ENCODE measurements around the gene TMEM91. TPM values are rescaled to one million over a fixed set of nuclear protein-coding genes. Genes with fewer than 3 reads are reported as not detected.

TMEM91 gene
- polyA plus RNA-seq, 1 donor (not counting 4 experiments of a cell fraction or from before 2014, with no cell fraction given), result 6.3 TPM

- FAIRE-seq, result no peak
- TF ChIP-seq EZH2 (IDR thresholded peaks at IDR 0.05; ENCODE audit: low read length) (no peak), CTCF (optimal IDR thresholded peaks at IDR 0.05 in 1 of 3, IDR thresholded peaks at IDR 0.05 in 1 of 3, conservative IDR thresholded peaks at IDR 0.05 in 1 of 3; ENCODE audit: extremely low read depth in 1 of 3, insufficient read depth in 2 of 3, low read length in 3 of 3) (no peak)
- Histone ChIP-seq H3K27me3 (ENCODE audit: control insufficient read depth, extremely low read depth, insufficient read depth, low read length) (no peaks in the 10 kb centered on the region), H3K9me3 (ENCODE audit: control insufficient read depth, low read depth, low read length) (no peaks in the 10 kb centered on the region), H3K4me1 (ENCODE audit: control insufficient read depth, extremely low read depth, insufficient read depth, low read length) (peaks cover 17% of the 10 kb centered on the region), H3K79me2 (ENCODE audit: control insufficient read depth, insufficient read depth, low read length) (no peaks in the 10 kb centered on the region), H3K9me1 (ENCODE audit: control insufficient read depth, extremely low read depth, insufficient read depth, low read length) (no peaks in the 10 kb centered on the region), H3K36me3 (ENCODE audit: control insufficient read depth in 2 of 2, extremely low read depth in 1 of 2, insufficient read depth in 2 of 2, low read length in 2 of 2) (peaks cover 6 to 16% of the 10 kb centered on the region in 2 experiments), H4K20me1 (ENCODE audit: control insufficient read depth, extremely low read depth, insufficient read depth, low read length) (peaks cover 3% of the 10 kb centered on the region), H3K9ac (ENCODE audit: control insufficient read depth, extremely low read depth, insufficient read depth, low read length) (no peak overlapping the region), H3K4me2 (ENCODE audit: control insufficient read depth, extremely low read depth, insufficient read depth, low read depth, low read length) (no peak overlapping the region), H3K27ac (ENCODE audit: control insufficient read depth, insufficient read depth, low read length) (no peak overlapping the region), H3K4me3 (ENCODE audit: control insufficient read depth in 2 of 3, extremely low read depth in 1 of 3, insufficient read depth in 2 of 3, low read depth in 1 of 3, low read length in 3 of 3) (no peak overlapping the region), H2AFZ (ENCODE audit: control insufficient read depth, low read length) (no peak overlapping the region)
- dilution Hi-C loops (cut with MboI; ENCODE audit: extremely low pct_ligation_motif_present, low sequenced_read_pairs), result no loop called here
- no peak for DNase-seq (ENCODE audit: low read depth, low spot score)
Observed at GRCh38 chr19:41332468-41332867, 43.9 kb upstream of the TMEM91 start.

DNA sequence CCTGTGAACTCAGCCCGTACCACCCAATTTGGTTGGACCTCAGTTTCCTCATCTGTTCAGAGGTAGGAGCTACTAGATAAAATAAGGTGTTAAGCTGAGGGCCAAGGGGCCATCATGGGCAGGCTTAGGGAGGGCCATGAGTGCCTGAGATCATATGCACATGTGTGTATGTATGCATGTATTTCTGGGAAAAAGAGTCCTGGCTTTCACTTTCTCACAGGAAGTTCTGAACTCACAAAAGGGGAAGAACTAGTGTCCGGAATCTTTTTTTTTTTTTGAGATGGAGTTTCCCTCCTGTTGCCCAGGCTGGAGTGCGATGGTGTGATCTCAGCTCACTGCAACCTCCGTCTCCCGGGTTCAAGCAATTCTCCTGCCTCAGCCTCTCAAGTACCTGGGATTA is 41.5 kb upstream of the TMEM91 start:
- peaks cover 6 to 19% of the 10 kb centered on the region in 2 experiments for H3K36me3 ChIP-seq (ENCODE audit: control insufficient read depth in 2 of 2, extremely low read depth in 1 of 2, insufficient read depth in 2 of 2, low read length in 2 of 2)
- no peak overlapping the region for H3K27ac ChIP-seq (ENCODE audit: control insufficient read depth, insufficient read depth, low read length)
- no peaks in the 10 kb centered on the region for H3K9me1 ChIP-seq (ENCODE audit: control insufficient read depth, extremely low read depth, insufficient read depth, low read length)
- FAIRE-seq (no peak), DNase-seq (ENCODE audit: low read depth, low spot score) (no peak)
- dilution Hi-C loops (cut with MboI; ENCODE audit: extremely low pct_ligation_motif_present, low sequenced_read_pairs), result no loop called here
- no peaks in the 10 kb centered on the region for H3K79me2 ChIP-seq (ENCODE audit: control insufficient read depth, insufficient read depth, low read length)
- H3K9me3 ChIP-seq (ENCODE audit: control insufficient read depth, low read depth, low read length), result no peaks in the 10 kb centered on the region
- no peaks in the 10 kb centered on the region for H3K4me1 ChIP-seq (ENCODE audit: control insufficient read depth, extremely low read depth, insufficient read depth, low read length)
- peaks cover 3% of the 10 kb centered on the region for H4K20me1 ChIP-seq (ENCODE audit: control insufficient read depth, extremely low read depth, insufficient read depth, low read length)
- no peak overlapping the region for H3K4me2 ChIP-seq (ENCODE audit: control insufficient read depth, extremely low read depth, insufficient read depth, low read depth, low read length)
- no peaks in the 10 kb centered on the region for H3K27me3 ChIP-seq (ENCODE audit: control insufficient read depth, extremely low read depth, insufficient read depth, low read length)
- no peak overlapping the region for H2AFZ ChIP-seq (ENCODE audit: control insufficient read depth, low read length)
- H3K9ac ChIP-seq (ENCODE audit: control insufficient read depth, extremely low read depth, insufficient read depth, low read length), result no peak overlapping the region
- no peak overlapping the region for H3K4me3 ChIP-seq (ENCODE audit: control insufficient read depth in 2 of 3, extremely low read depth in 1 of 3, insufficient read depth in 2 of 3, low read depth in 1 of 3, low read length in 3 of 3)
- TF ChIP-seq CTCF (optimal IDR thresholded peaks at IDR 0.05 in 1 of 3, IDR thresholded peaks at IDR 0.05 in 1 of 3, conservative IDR thresholded peaks at IDR 0.05 in 1 of 3; ENCODE audit: extremely low read depth in 1 of 3, insufficient read depth in 2 of 3, low read length in 3 of 3) (no peak), EZH2 (IDR thresholded peaks at IDR 0.05; ENCODE audit: low read length) (no peak)

Data from keratinocyte (primary cell).